Endodermal cell (in vitro differentiated cells): ENCODE measurements around the gene SLC2A4. TPM values are rescaled to one million over a fixed set of nuclear protein-coding genes. Genes with fewer than 3 reads are reported as not detected.

ENCODE experiments used
- DNase-seq: peaks from one replicate; pipeline ENCODE4 v3.0.0-alpha.2; 2017
- H3K27ac ChIP-seq: 2 replicates; pipeline ENCODE4 v1.5.1; 2013; ENCODE audit warnings: mild to moderate bottlenecking, low read depth, low read length, moderate library complexity
- H3K27me3 ChIP-seq: 2 replicates; pipeline ENCODE4 v1.6.1; 2013; ENCODE audit warnings: mild to moderate bottlenecking, low read length, moderate library complexity; ENCODE audit not compliant: insufficient read depth, control insufficient read depth, poor library complexity, severe bottlenecking
- H3K36me3 ChIP-seq: 2 replicates; pipeline ENCODE4 v1.7.0; 2013; ENCODE audit warnings: mild to moderate bottlenecking, low read length, moderate library complexity; ENCODE audit not compliant: control insufficient read depth, insufficient read depth
- H3K4me1 ChIP-seq: one replicate; pipeline ENCODE4 v1.7.0; 2013; ENCODE audit warnings: low read length; ENCODE audit not compliant: control insufficient read depth, insufficient read depth
- H3K4me3 ChIP-seq: 2 replicates; pipeline ENCODE4 v1.5.1; 2013; ENCODE audit warnings: mild to moderate bottlenecking, low read length, moderate library complexity
- H3K9ac ChIP-seq: 2 replicates; pipeline ENCODE4 v1.6.1; 2013; ENCODE audit warnings: mild to moderate bottlenecking, low read length, moderate library complexity; ENCODE audit not compliant: poor library complexity, severe bottlenecking; ENCODE audit errors: extremely low read depth
- H3K9me3 ChIP-seq: 2 replicates; pipeline ENCODE4 v1.6.1; 2013; ENCODE audit warnings: mild to moderate bottlenecking, low read length, moderate library complexity; ENCODE audit not compliant: control insufficient read depth
- H3K27ac Mint-ChIP-seq: 2 replicates; pipeline ENCODE4 v1.8.0; 2020; ENCODE audit warnings: mixed read lengths
- H3K27me3 Mint-ChIP-seq: 2 replicates; pipeline ENCODE4 v1.8.0; 2021; ENCODE audit warnings: mild to moderate bottlenecking, mixed read lengths; ENCODE audit not compliant: insufficient read depth
- H3K36me3 Mint-ChIP-seq: 2 replicates; pipeline ENCODE4 v1.8.0; 2020; ENCODE audit warnings: low read depth, mixed read lengths
- H3K4me1 Mint-ChIP-seq: 2 replicates; pipeline ENCODE4 v1.8.0; 2020; ENCODE audit warnings: mixed read lengths
- H3K4me3 Mint-ChIP-seq: 2 replicates; pipeline ENCODE4 v1.8.0; 2020; ENCODE audit warnings: mild to moderate bottlenecking, moderate library complexity, mixed read lengths
- H3K9me3 Mint-ChIP-seq: 2 replicates; pipeline ENCODE4 v1.8.0; 2020; ENCODE audit warnings: mild to moderate bottlenecking, mixed read lengths
- CTCF ChIP-seq: fragments of 200-600 bp; sonication (generic); conservative IDR thresholded peaks from 2 replicates; pipeline ENCODE4 v1.5.0; 2021; ENCODE audit warnings: antibody characterized with exemption, mild to moderate bottlenecking
- WGBS, 2 experiments: methylation state at CpG; one replicate each; pipeline versions ENCODE4 v1.1.5 to v1.1.7; 2013; ENCODE audit warnings: missing lambda C conversion rate in 2 of 2, mixed read lengths in 1 of 2; ENCODE audit not compliant: insufficient coverage in 1 of 2, insufficient read length in 1 of 2; 5-methylcytosine and 5-hydroxymethylcytosine counted together
- total RNA-seq, 2 donors: library from RNA; stranded (reverse); fragmentation: NEBNext Ultra II Directional in 1 of 2; extraction: Animal tissue kit (Norgen Biotek cat#: 25700) in 1 of 2; gene quantifications; 2 replicates in 1 of 2; 3 replicates in 1 of 2; pipeline ENCODE4 v1.2.1, GENCODE V29; 2021

The SLC2A4 gene
- total RNA-seq, 2 donors from 2014 or later: 2.2 to 5.4 TPM

DNA sequence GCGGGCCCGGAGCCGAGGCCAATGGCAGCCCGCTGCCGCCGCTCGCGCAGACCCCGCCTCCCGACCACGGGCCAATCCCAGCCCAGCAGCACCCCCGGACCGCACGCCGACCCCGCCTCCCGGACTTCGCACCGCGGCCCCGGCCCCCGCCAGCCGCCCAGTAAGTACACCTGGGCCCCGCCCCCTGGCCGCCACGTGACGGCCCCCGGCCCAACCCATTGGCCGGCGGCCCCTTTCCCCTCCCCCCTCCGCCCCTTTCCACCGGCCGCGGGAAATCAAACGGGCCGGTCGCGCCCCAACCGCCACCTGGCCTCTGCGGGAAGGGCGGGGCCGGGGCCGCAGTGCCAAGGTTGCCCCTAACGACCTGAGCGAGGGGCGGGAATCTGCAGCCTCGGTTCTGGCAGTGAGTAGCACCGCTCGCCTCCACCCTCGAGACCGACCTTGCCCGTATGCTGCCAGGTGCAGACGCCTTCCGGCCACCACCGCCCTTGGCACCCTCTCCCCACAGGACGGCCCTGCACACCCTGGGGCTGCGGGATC is 13.2 kb downstream of the SLC2A4 start, which contains the start of gene YBX2:
TSS of gene YBX2 (minus strand) at position 26 of the 540 bp plus-strand sequence. CDS start 139 bp downstream, outside the sequence.
- Mint-ChIP-seq H3K4me3 (peak within 1 kb of the TSS; percentile 40), H3K36me3 (no peaks in the 10 kb centered on the region), H3K9me3 (no peaks in the 10 kb centered on the region), H3K27ac (no peak within 1 kb of the TSS), H3K4me1 (peaks cover 3% of the 10 kb centered on the region), H3K27me3 (peaks cover 76% of the 10 kb centered on the region)
- peak; percentile 100 for DNase-seq
- H3K27ac ChIP-seq: no peak within 1 kb of the TSS
- H3K9me3 ChIP-seq: no peaks in the 10 kb centered on the region
- peak within 1 kb of the TSS; percentile 5 for H3K4me3 ChIP-seq
- peaks cover 68% of the 10 kb centered on the region for H3K27me3 ChIP-seq
- H3K4me1 ChIP-seq: no peaks in the 10 kb centered on the region
- H3K9ac ChIP-seq: no peak within 1 kb of the TSS
- 3 to 9% methylated on average over 18 to 55 of the region's 57 CpGs for WGBS, 2 experiments
- no peak for TF ChIP-seq CTCF
- no peaks in the 10 kb centered on the region for H3K36me3 ChIP-seq

- DNase-seq: peak; percentile 77
- H3K27ac Mint-ChIP-seq: no peak overlapping the region
Measured at GRCh38 chr17:7295230-7296180, 14.0 kb downstream of the SLC2A4 start.

More at GRCh38 chr17:7295230-7296180, 14.0 kb downstream of the SLC2A4 start:
- H3K4me1 Mint-ChIP-seq: peaks cover 3% of the 10 kb centered on the region
- Histone ChIP-seq H3K9ac (no peak overlapping the region), H3K9me3 (no peaks in the 10 kb centered on the region), H3K4me3 (no peak overlapping the region), H3K27ac (no peak overlapping the region), H3K36me3 (no peaks in the 10 kb centered on the region), H3K27me3 (peaks cover 68% of the 10 kb centered on the region), H3K4me1 (no peaks in the 10 kb centered on the region)
- peak; percentile 49 for TF ChIP-seq CTCF
- no peaks in the 10 kb centered on the region for H3K36me3 Mint-ChIP-seq
- peaks cover 79% of the 10 kb centered on the region for H3K27me3 Mint-ChIP-seq
- no peaks in the 10 kb centered on the region for H3K9me3 Mint-ChIP-seq
- peak overlapping the region; percentile 22 for H3K4me3 Mint-ChIP-seq
- 73 to 76% methylated on average over 40 to 42 of the region's 42 CpGs for WGBS, 2 experiments
